Mesenchymal stem cell (in vitro differentiated cells and primary cell): ENCODE results near the gene COL4A1.

Source experiments
- DNase-seq: peaks from one replicate; pipeline ENCODE4 v3.0.0-alpha.2; 2013
- H2AFZ ChIP-seq: one replicate; pipeline ENCODE4 v1.6.1; 2013; ENCODE audit warnings: low read depth, mild to moderate bottlenecking, control low read depth, inconsistent platforms, low read length, moderate library complexity
- H2AK5ac ChIP-seq: 2 replicates; pipeline ENCODE4 v1.6.1; 2013; ENCODE audit warnings: low read length, moderate library complexity, mild to moderate bottlenecking, inconsistent platforms; ENCODE audit not compliant: severe bottlenecking
- H2BK120ac ChIP-seq: one replicate; pipeline ENCODE4 v1.6.1; 2013; ENCODE audit warnings: low read depth, mild to moderate bottlenecking, inconsistent platforms, low read length, moderate library complexity
- H2BK12ac ChIP-seq, 2 experiments: one replicate each; pipeline ENCODE4 v1.6.1; 2013; ENCODE audit warnings: inconsistent platforms in 2 of 2, low read length in 2 of 2, mild to moderate bottlenecking in 2 of 2, moderate library complexity in 2 of 2, control low read depth in 1 of 2
- H2BK15ac ChIP-seq: one replicate; pipeline ENCODE4 v1.6.1; 2013; ENCODE audit warnings: mild to moderate bottlenecking, low read depth, inconsistent platforms; ENCODE audit not compliant: poor library complexity, severe bottlenecking
- H2BK5ac ChIP-seq: 2 replicates; pipeline ENCODE4 v1.6.1; 2013; ENCODE audit warnings: low read depth, mild to moderate bottlenecking, low read length, control low read depth, inconsistent platforms; ENCODE audit not compliant: poor library complexity, severe bottlenecking
- H3K14ac ChIP-seq, 2 experiments: one replicate each; pipeline ENCODE4 v1.6.1; 2013; ENCODE audit warnings: inconsistent platforms in 2 of 2, low read length in 2 of 2, control low read depth in 1 of 2, mild to moderate bottlenecking in 1 of 2, moderate library complexity in 1 of 2
- H3K18ac ChIP-seq, 2 experiments: one replicate each; pipeline ENCODE4 v1.6.1; 2013; ENCODE audit warnings: inconsistent platforms in 2 of 2, low read length in 2 of 2, control low read depth in 1 of 2, low read depth in 1 of 2, mild to moderate bottlenecking in 1 of 2
- H3K23ac ChIP-seq, 2 experiments: one replicate each; pipeline ENCODE4 v1.6.1; 2013; ENCODE audit warnings: inconsistent platforms in 2 of 2, low read length in 2 of 2, mild to moderate bottlenecking in 2 of 2, moderate library complexity in 2 of 2, control low read depth in 1 of 2
- H3K27ac ChIP-seq: 2 replicates; pipeline ENCODE4 v1.5.1; 2013; ENCODE audit warnings: mild to moderate bottlenecking, moderate library complexity, low read length, control low read depth, inconsistent platforms; ENCODE audit not compliant: poor library complexity, severe bottlenecking
- H3K27me3 ChIP-seq, 2 experiments: 2 replicates each; pipeline versions ENCODE4 v1.6.1 to v1.7.0; 2013; ENCODE audit warnings: low read length in 2 of 2, mild to moderate bottlenecking in 2 of 2, moderate library complexity in 2 of 2, control low read depth in 1 of 2, inconsistent platforms in 1 of 2; ENCODE audit not compliant: control insufficient read depth in 1 of 2, insufficient read depth in 1 of 2
- H3K36me3 ChIP-seq, 2 experiments: 2 replicates each; pipeline versions ENCODE4 v1.6.1 to v1.7.0; 2013; ENCODE audit warnings: low read length in 2 of 2, control low read depth in 1 of 2, inconsistent platforms in 1 of 2, low read depth in 1 of 2, mild to moderate bottlenecking in 1 of 2; ENCODE audit not compliant: insufficient read depth in 2 of 2, control insufficient read depth in 1 of 2
- H3K4ac ChIP-seq, 2 experiments: one replicate each; pipeline ENCODE4 v1.6.1; 2013; ENCODE audit warnings: inconsistent platforms in 2 of 2, low read length in 2 of 2, mild to moderate bottlenecking in 2 of 2, moderate library complexity in 2 of 2, control low read depth in 1 of 2, low read depth in 1 of 2
- H3K4me1 ChIP-seq: 2 replicates; pipeline ENCODE4 v1.6.1; 2013; ENCODE audit warnings: low read depth, low read length, control low read depth; ENCODE audit not compliant: control insufficient read depth, insufficient read depth
- H3K4me2 ChIP-seq: 2 replicates; pipeline ENCODE4 v1.6.1; 2013; ENCODE audit warnings: low read length, mild to moderate bottlenecking, inconsistent platforms; ENCODE audit not compliant: poor library complexity, severe bottlenecking
- H3K4me3 ChIP-seq, 2 experiments: 2 replicates each; pipeline versions ENCODE4 v1.5.1 to v1.7.0; 2013; ENCODE audit warnings: low read length in 2 of 2, mild to moderate bottlenecking in 2 of 2, control low read depth in 1 of 2, low read depth in 1 of 2; ENCODE audit not compliant: insufficient read depth in 1 of 2
- H3K79me1 ChIP-seq: replicated peaks from 2 replicates; pipeline ENCODE4 v1.6.1; 2013; ENCODE audit warnings: mild to moderate bottlenecking, control low read depth, low read length, inconsistent platforms; ENCODE audit not compliant: poor library complexity, severe bottlenecking
- H3K9ac ChIP-seq: 2 replicates; pipeline ENCODE4 v1.7.0; 2013; ENCODE audit warnings: mild to moderate bottlenecking, low read length, moderate library complexity
- H3K9me3 ChIP-seq: 2 replicates; pipeline ENCODE4 v1.7.0; 2013; ENCODE audit warnings: mild to moderate bottlenecking, low read length; ENCODE audit not compliant: control insufficient read depth
- H4K8ac ChIP-seq: one replicate; pipeline ENCODE4 v1.6.1; 2013; ENCODE audit warnings: inconsistent platforms, mild to moderate bottlenecking, low read length, moderate library complexity
- H4K91ac ChIP-seq: one replicate; pipeline ENCODE4 v1.6.1; 2013; ENCODE audit warnings: mild to moderate bottlenecking, low read length, inconsistent platforms
- WGBS: methylation state at CpG from one replicate; pipeline ENCODE4 v1.1.7; 2013; ENCODE audit warnings: mixed read lengths; 5-methylcytosine and 5-hydroxymethylcytosine counted together

COL4A1 gene

GRCh38 chr13:110246530-110246929 lies 60.4 kb downstream of the COL4A1 start:
- Histone ChIP-seq H4K8ac (no peak overlapping the region), H4K91ac (no peak overlapping the region), H2BK120ac (no peak overlapping the region), H3K9ac (peak overlapping the region; percentile 68), H3K4me3 (no peak overlapping the region), H2BK12ac (no peak overlapping the region), H3K27me3 (no peaks in the 10 kb centered on the region), H2BK15ac (no peak overlapping the region), H2AK5ac (peak overlapping the region; percentile 0), H3K4ac (no peak overlapping the region), H3K18ac (peak overlapping the region in 1 of 2 experiments; percentile 28), H2BK5ac (no peak overlapping the region), H3K36me3 (peaks cover 0 to 41% of the 10 kb centered on the region in 2 experiments), H2AFZ (no peak overlapping the region), H3K14ac (no peak overlapping the region), H3K27ac (peak overlapping the region; percentile 61), H3K23ac (no peak overlapping the region), H3K9me3 (no peaks in the 10 kb centered on the region), H3K79me1 (peaks cover 15% of the 10 kb centered on the region), H3K4me2 (no peak overlapping the region), H3K4me1 (peaks cover 34% of the 10 kb centered on the region)
- 53% methylated on average over 4 of the region's 5 CpGs for WGBS
- no peak for DNase-seq

GRCh38 chr13:110245416-110245899 lies 61.5 kb downstream of the COL4A1 start:
- Histone ChIP-seq H4K91ac (no peak overlapping the region), H3K18ac (peak overlapping the region in 1 of 2 experiments; percentile 59), H3K14ac (no peak overlapping the region), H3K79me1 (peaks cover 13% of the 10 kb centered on the region), H3K27ac (no peak overlapping the region), H3K9me3 (no peaks in the 10 kb centered on the region), H3K4me2 (no peak overlapping the region), H3K4ac (no peak overlapping the region), H4K8ac (peak overlapping the region; percentile 70), H2BK15ac (no peak overlapping the region), H3K36me3 (peaks cover 0 to 40% of the 10 kb centered on the region in 2 experiments), H2AFZ (no peak overlapping the region), H3K27me3 (no peaks in the 10 kb centered on the region), H2BK12ac (peak overlapping the region in 1 of 2 experiments; percentile 65), H2BK5ac (no peak overlapping the region), H3K23ac (no peak overlapping the region), H2BK120ac (peak overlapping the region; percentile 37), H3K4me1 (peaks cover 26% of the 10 kb centered on the region), H3K4me3 (no peak overlapping the region), H3K9ac (no peak overlapping the region), H2AK5ac (no peak overlapping the region)
- peak; percentile 48 for DNase-seq
- 83% methylated on average over 7 of the region's 7 CpGs for WGBS

- Histone ChIP-seq H3K4me2 (no peak overlapping the region), H4K91ac (no peak overlapping the region), H2AFZ (no peak overlapping the region), H3K36me3 (peaks cover 0 to 43% of the 10 kb centered on the region in 2 experiments), H2BK12ac (peak overlapping the region in 1 of 2 experiments; percentile 26), H3K4me1 (peaks cover 29% of the 10 kb centered on the region), H3K9me3 (no peaks in the 10 kb centered on the region), H4K8ac (peak overlapping the region; percentile 55), H2BK5ac (no peak overlapping the region), H2AK5ac (no peak overlapping the region), H2BK15ac (no peak overlapping the region), H3K79me1 (peaks cover 18% of the 10 kb centered on the region), H3K27ac (no peak overlapping the region), H3K18ac (no peak overlapping the region), H3K4me3 (no peak overlapping the region), H3K4ac (no peak overlapping the region), H3K27me3 (no peaks in the 10 kb centered on the region), H2BK120ac (no peak overlapping the region), H3K23ac (no peak overlapping the region), H3K9ac (no peak overlapping the region), H3K14ac (no peak overlapping the region)
- 96% methylated on average over 9 of the region's 9 CpGs for whole genome bisulfite sequencing
- DNase-seq = no peak
Observed at GRCh38 chr13:110244976-110245375, 62.0 kb downstream of the COL4A1 start.

DNA sequence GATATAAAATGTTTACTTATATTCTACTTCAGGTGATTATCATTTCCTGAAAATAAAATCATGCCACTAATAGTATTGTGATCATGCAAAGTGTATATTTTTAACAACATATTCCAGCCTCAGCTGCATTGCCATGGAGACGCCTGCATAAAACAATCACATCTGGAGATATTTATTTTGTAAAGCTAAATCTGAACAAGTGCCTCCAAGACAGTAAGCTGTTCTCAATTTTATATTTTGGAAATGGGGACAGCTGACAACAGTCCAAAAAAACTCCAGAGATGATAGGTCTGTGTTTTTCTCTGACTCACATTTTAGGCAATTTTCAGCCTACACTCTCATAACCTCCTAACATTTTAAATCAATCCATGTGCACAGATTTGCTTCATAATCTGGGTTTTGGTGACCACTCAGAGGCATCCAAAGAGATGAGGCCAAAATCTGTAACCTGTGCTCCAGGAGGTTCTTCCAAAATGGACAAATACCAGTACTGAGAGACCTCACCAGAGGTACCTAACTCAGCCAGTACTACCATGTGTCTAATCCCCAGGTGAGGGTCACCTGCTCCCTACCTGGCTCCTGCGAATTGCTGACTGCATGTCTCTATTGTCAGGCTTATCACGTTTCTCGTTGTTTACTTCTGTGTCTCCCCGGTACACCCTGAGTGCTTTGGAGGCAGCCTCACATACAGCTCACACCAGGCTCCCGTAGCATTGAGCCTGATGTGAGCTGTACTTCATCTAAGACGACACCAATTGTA lies 62.7 kb downstream of the COL4A1 start:
- H3K4me2 ChIP-seq = no peak overlapping the region
- H2AK5ac ChIP-seq = peak overlapping the region; percentile 34
- no peak overlapping the region for H4K91ac ChIP-seq
- no peak overlapping the region for H3K23ac ChIP-seq
- no peak overlapping the region for H3K18ac ChIP-seq
- H2BK15ac ChIP-seq = no peak overlapping the region
- H3K14ac ChIP-seq = no peak overlapping the region
- no peak overlapping the region for H4K8ac ChIP-seq
- 91% methylated on average over 5 of the region's 7 CpGs for WGBS
- H3K4me1 ChIP-seq = peaks cover 26% of the 10 kb centered on the region
- H2BK12ac ChIP-seq = no peak overlapping the region
- H2BK5ac ChIP-seq = no peak overlapping the region
- no peak overlapping the region for H3K27ac ChIP-seq
- no peak for DNase-seq
- no peak overlapping the region for H2BK120ac ChIP-seq
- peak overlapping the region; percentile 71 for H3K9ac ChIP-seq
- no peaks in the 10 kb centered on the region for H3K27me3 ChIP-seq
- no peak overlapping the region for H3K4ac ChIP-seq
- peaks cover 0 to 40% of the 10 kb centered on the region in 2 experiments for H3K36me3 ChIP-seq
- H2AFZ ChIP-seq = no peak overlapping the region
- no peaks in the 10 kb centered on the region for H3K9me3 ChIP-seq
- peaks cover 18% of the 10 kb centered on the region for H3K79me1 ChIP-seq
- no peak overlapping the region for H3K4me3 ChIP-seq
